Cerebellar nuclear complex (tissue), 1 donor: ENCODE results near the gene BRAT1.

Experiments used
- DNase-seq, 2 experiments: peaks; one replicate each; lab custom pipeline; 2025; lab: John Stamatoyannopoulos, UW

The BRAT1 gene

DNA sequence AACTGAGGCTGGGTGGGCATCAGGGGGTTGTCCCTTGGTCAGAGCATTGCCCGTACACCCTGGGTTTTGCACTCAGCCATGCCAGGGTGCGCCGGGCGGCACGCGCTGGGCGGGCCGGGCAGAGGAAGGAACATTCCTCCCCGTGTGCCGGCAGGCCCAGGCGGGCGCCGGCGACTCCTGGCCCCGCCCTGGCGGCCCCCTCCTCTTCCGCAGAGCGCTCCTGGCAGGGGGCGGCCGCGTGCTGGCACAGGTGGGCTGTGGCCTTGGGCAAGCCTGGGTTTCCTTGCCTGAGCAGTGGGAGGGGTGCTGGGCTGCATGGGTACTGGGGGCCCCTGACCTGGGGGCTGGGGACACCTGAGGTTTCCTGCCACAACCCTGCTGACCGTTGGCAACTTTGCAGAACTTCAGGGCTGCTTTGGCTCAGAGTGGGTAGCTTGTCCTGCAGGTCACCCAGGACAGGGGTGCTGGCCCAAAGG is 31.8 kb downstream of the BRAT1 start:
- DNase-seq = no peak

DNA sequence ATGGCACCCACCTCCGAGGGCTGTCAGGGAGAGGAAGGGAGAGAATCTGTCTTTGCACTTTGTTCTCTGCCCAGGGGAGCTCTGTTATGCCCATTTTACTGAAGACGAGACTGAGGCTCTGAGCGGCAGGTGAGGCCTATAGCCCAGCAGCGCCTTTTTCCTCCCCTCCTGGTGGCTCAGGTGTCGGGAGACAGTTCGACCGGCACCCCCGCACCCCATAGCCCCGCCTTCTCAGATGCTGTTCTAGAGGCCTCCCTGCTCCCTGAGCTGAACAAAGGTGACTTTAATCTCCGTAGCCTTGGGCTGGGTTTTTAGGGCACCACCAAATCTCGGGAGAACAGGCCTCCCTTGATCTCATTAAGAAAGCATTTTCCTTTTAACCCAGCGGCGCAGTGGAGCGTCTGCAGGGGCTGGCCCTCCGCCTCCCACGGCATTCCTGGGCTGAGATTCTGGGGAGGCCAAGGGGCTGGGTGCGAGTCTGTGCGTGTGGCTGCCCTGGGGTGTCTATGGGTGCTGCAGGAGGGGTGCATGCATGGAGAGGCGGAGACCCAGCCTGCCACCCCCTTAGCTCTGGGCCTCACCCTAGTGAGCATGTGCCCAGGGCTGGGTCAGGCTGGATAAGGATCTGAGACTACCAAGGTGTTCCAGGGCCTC is 32.4 kb downstream of the BRAT1 start:
- no peak for DNase-seq

DNA sequence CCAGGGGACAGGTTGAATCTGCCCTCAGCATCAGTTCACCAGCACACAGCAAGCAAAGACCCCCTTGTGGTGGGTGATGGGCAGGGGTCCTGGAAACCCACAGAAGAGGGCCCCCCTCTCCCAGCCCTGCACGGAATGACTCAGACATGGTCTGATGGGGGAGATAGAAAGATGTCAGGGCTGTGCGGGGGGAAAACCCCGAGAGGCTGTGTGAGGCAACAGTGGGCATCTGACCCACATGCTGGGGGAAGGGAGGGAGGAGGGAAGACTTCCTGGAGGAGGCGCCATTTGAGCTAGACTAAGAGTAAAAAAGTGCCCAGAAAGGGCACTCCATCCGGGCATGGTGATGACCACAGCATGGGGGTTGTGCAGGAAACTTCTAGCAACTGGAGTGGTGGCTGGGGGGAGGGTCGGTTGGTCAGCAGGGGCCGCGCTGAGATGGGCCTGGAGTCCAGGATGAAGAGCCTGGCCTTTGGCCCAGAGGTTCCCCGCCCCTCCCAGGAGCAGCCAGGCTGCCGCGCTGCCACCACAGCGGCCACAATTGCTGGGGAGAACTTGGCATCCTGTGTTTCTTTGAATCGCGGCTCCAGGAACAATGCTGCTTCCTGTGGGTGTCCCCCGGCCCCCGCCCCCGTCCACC is 33.3 kb downstream of the BRAT1 start:
- DNase-seq = no peak

DNA sequence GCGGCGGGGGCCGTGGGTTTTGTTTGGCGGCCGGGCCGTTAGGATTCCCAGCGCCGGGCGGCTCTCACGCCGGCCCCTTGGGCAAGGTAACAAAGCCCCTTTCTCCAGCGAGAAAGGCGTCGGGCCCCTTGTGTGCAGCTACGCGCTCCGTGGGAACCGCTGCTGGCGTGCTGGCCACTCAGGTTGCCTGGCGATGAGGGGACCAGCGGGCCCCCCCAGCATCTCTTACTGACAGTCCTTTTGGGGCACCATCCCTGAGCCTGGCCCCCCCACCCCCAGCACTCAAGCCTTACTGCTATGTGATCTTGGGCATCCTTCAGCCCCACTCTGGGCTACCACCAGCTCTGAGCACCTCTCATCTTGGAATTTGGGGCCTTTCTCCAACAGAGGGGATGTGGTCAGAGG is 34.0 kb downstream of the BRAT1 start:
- no peak for DNase-seq

DNA sequence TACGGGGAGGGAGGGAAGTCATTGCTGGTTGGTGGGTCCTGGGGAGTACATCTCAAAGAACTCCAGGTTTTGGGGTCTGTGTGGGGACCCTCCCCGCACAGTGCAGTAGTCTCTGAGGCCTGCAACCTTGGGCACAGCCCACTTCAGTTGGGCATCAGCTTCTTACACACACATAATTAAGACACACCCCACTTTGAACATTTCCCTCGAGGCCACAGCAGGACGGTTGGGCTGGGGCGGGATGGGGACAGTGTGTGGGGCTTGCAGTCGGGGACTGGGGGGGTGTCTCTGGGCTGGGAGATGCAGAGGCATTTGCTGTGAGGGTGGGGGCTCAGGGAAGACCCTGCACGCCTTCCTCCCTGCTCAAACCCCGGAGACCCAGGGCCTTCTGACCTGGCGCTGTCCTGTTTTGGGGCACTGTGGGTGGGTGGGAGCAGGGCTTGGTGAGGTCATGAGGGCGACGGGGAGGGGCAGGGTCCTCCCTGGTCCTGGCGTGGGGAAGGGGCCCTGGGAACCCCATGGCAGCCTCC is 34.5 kb downstream of the BRAT1 start:
- DNase-seq = no peak

DNA sequence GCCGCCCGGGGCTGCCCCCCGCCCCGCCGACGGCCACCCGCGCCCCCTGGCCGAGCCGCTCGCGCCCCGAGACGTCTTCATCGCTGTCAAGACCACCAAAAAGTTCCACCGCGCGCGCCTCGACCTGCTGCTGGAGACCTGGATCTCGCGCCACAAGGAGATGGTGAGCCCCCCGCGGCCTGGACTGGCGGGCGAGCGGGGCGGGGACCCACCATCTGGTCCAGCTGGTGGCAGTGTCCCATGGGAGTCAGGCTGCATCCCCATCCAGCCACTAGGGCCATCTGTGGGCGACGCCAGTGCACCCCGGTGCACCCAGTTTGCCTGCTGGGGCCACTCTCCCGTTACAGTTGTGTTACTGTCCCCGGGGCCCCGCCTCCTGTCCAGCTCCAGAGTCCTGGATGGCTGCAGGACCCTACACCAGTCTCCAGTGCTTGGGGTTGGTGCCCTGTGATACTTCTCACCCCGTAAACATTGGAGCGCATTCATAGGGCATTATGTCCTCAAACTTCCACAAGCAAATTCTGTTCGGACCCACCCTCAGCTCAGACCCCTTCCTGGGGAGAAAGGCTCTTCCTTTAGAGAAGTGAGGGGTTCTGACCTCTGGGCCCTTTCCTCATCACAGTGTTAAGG is 35.1 kb downstream of the BRAT1 start:
- DNase-seq = no peak

DNA sequence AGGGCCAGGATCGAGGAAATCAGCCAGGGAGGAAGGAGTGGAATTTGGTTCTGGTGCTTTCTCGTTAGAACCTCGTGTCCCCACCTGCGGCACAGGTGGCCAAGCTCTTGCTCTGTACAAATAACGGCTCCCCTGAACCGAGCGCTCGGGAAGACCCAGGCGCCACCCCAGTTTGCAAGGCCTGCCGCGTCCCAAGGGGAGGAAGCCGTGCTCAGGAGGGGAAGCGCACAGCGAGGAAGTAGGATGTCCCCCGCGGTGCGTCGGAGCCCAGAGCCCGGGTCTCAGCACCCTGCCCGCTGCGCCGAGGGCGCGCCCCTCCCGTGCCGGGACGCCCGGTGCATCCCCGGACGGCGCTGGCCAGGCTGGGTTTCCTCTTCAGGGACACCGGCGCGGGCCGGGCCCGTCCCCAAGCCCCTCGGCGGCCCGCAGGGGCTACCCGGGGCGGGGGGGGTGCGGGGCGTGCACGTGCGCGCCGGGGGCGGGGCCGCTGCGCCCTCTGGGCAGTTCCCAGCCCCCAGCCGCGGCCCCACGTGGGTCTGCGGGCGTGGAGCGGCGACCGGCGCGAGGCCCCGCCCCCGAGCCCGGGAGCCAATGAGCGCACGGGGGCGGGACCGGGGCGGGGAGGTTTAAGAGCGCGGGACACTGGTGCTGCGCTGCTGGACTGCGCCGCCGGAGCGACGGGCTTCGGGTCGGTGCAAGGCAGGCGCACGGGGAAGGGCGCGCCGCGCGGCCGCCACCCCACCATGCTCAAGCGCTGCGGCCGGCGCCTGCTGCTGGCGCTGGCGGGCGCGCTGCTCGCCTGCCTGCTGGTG is 36.0 kb downstream of the BRAT1 start, which contains the start of gene LFNG:
LFNG (plus strand) TSS at position 656 of the 812 bp plus-strand sequence; CDS start at position 744, 88 bp downstream.
- peak; percentile 9 to 33 for DNase-seq

- no peak for DNase-seq
These were observed 36.6 kb downstream of the BRAT1 start for GRCh38 chr7:2518737-2519118.

DNA sequence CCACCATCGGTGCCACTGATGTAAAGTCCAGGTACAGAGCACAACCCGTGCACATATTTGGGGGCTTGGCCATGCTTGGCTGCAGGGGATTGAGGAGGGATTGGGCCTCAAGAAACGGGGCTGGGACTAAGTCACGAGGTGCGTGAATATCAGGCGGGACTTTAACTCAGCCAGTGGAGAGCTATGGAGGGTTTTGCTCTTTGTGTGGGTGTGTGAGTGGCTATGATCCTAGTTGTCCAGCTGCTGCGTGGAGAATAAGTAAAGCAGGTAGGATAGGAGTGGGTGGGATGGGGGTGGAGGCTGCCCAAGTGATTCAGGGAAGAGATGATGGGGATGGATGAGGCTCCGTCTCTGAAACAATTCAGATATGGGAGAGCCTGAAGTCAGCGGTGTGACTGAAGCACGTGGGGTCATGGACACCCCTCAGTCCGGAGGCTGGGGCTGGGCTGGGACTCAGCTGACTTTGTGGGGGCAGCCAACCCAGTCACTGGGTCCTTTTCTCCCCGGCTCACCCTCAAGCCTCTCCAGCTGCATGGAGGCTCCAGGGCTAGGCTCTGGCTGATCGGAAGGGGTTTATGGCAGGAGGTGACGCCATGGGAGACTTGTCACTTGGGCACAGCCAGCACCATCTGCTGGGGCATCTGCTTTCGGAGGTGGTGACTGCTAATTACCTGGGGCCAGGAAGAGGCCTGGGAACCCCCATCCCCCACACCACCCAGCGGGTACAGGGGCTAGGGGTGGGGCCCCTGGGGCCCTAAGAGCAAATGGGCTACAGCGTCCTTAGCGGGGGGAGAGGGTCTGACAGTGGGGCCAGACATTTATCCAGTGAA is 37.4 kb downstream of the BRAT1 start:
- DNase-seq = peak in 1 of 2 experiments; percentile 37

- no peak for DNase-seq
These were observed 38.3 kb downstream of the BRAT1 start for GRCh38 chr7:2517026-2517425.

DNA sequence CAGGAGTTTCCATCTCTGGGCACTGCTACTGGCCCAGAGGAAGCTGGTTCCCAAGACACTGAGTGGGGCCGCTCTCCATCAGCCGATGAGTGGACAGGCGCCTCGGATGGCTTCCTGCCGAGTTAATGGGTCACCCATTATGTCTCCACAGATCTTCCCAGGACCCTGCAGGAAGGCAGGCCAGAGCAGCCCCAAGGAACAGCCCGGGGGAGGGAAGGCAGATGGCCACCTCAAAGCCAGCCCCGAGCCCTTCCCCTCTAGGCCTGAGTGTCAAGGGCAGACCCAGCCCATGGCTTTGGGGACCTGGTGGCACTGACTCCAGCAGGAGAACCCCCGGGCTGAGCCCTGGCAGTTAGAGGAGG is 39.1 kb downstream of the BRAT1 start:
- DNase-seq = no peak

DNA sequence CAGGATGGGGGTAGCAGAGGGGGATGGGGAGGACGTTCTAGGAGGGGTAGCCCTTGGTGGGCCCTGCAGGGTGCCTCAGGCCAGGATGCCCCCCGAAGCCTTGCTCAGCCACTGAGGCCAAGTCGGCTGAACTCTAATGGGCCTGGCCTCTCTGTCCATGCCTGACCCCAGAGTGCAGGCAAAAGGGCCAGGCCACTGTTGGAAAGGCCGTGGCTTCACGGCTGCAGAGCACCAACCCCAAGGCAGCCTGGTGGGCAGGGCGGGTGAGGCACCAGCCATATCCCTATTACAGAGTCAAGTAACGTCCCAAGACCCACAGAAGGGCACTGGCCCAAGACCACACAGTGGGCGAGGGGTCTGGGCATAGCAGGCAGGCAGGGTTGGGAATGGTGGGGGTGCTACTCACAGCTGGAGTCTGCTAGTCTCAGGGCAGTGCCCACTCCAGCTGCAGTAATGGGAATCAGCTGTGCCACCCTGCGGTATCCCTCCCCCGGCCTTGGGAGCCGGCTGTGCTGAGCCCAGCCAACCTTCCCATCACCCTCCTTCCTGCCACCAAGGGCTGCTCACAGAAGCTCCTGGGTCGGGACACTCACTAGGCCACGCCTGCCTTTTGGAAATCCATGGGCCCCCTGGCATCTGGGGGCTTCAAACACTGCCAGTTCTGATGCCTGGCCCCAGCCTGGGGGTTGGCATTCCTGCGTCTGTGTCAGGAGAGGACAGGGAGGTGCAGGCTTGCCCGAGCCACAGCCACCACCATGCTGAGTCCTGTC is 39.7 kb downstream of the BRAT1 start:
- DNase-seq = no peak

GRCh38 chr7:2514473-2515423 is 40.6 kb downstream of the BRAT1 start:
- DNase-seq = no peak

DNA sequence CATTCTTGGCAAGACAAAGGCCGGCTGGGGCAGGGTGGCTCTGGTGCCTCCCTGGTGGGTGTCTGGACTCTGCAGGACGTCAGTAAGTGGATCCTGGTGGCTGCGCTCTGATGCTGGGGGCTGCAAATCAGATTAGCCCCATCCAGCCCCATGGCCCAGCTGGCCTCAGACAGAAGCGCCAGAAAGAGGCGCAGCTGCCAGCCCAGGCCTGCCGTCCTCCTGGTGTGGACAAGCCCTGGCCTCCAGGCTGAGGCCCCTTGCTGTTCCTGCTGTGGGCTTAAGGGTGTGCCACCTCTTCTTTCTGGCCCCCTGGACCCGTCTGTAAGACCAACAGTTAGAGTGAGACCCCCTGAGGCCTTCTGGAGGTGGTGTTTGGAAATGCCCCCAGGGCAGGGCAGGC is 41.6 kb downstream of the BRAT1 start:
- no peak for DNase-seq

DNA sequence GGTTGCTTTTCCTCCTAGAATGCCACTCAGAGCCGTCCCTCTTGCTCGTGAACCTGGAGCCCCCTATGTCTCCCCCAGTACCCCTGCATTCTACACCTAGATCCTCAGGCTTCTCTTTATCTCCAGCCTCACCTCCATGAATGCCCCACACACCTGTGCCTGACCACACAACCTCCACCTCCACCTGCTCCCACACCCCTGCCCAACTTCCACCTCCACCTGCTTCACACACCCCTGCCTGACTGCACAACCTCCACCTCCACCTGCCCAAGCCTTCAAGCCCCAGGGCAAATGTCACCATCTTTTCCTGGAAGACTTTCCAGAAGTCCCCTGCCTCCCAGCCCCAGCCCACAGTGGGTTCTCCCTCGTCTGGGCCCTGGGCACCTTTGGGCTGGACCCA is 42.6 kb downstream of the BRAT1 start:
- DNase-seq = no peak

DNA sequence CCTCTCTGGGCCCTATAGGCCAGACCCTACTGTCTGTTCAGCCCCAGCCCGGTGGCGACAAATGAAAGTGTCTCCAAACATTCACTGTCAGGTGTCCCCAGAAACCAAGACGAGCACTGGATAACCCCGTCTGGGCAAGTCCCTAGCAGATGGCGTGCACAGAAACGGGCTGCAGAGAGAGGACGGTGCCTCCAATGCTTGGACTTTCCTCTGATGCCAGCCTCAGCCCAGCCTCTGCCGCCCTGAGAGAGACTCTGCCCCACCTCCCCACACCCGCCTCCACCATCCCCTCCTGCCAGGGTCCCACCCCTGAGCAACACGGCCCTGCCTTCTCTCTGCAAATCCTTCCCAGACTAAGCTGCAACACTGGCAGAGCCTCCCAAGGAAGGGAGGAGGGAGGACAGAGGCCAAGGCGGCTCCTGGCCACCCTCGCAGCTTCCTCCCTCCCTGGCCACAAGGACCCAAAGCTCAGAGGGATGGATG is 43.1 kb downstream of the BRAT1 start:
- DNase-seq = no peak

GRCh38 chr7:2511769-2512168 is 43.6 kb downstream of the BRAT1 start:
- no peak for DNase-seq

- no peak for DNase-seq
These were observed 44.2 kb downstream of the BRAT1 start for GRCh38 chr7:2510909-2511768.
